ENCODE results near the gene SSR3. TPM values are rescaled to one million over a fixed set of nuclear protein-coding genes. Genes with fewer than 3 reads are reported as not detected.

Gene SSR3
- total RNA-seq, result 322 and 401 TPM in 2 replicates

GRCh38 chr3:156554842-156555687, at the start of gene SSR3:
TSS of gene SSR3 (minus strand) at chr3:156555117. CDS start at chr3:156555089, 28 bp downstream.

Other genes starting within 250 kb of the SSR3 start
- gene TIPARP, start 119.5 kb upstream of the SSR3 start, total RNA-seq, result 33.6 and 44.2 TPM in 2 replicates

Measured in vein endothelial cell (primary cell).